ENCODE measurements around the gene CD247.

CD247 gene

GRCh38 chr1:167542109-167543032 is 24.0 kb upstream of the CD247 start:
- DNase-seq (ENCODE audit: low read depth), result no peak

- no peak for DNase-seq (ENCODE audit: low read depth)
Observed at GRCh38 chr1:167541610-167542009, 23.3 kb upstream of the CD247 start.

- no peak for DNase-seq (ENCODE audit: low read depth)
Observed at GRCh38 chr1:167541003-167541402, 22.7 kb upstream of the CD247 start.

- no peak for DNase-seq (ENCODE audit: low read depth)
Observed at GRCh38 chr1:167538657-167539056, 20.3 kb upstream of the CD247 start.

GRCh38 chr1:167533851-167534300 is 15.5 kb upstream of the CD247 start:
- DNase-seq (ENCODE audit: low read depth), result peak; percentile 50

GRCh38 chr1:167532964-167533824 is 14.9 kb upstream of the CD247 start:
- DNase-seq (ENCODE audit: low read depth), result no peak

GRCh38 chr1:167532375-167532774 is 14.0 kb upstream of the CD247 start:
- DNase-seq (ENCODE audit: low read depth), result no peak

GRCh38 chr1:167529829-167530474 is 11.6 kb upstream of the CD247 start:
- no peak for DNase-seq (ENCODE audit: low read depth)

- DNase-seq (ENCODE audit: low read depth), result no peak
Observed at GRCh38 chr1:167528057-167528728, 9.9 kb upstream of the CD247 start.

GRCh38 chr1:167526667-167527383 is 8.5 kb upstream of the CD247 start:
- no peak for DNase-seq (ENCODE audit: low read depth)

GRCh38 chr1:167524651-167525050 is 6.3 kb upstream of the CD247 start:
- no peak for DNase-seq (ENCODE audit: low read depth)

GRCh38 chr1:167522246-167522645 is 3.9 kb upstream of the CD247 start:
- no peak for DNase-seq (ENCODE audit: low read depth)

- no peak for DNase-seq (ENCODE audit: low read depth)
Observed at GRCh38 chr1:167520711-167521206, 2.4 kb upstream of the CD247 start.

- peak; percentile 79 for DNase-seq (ENCODE audit: low read depth)
Observed at GRCh38 chr1:167517535-167518330, 596 bp downstream of the CD247 start.

- no peak for DNase-seq (ENCODE audit: low read depth)
Observed at GRCh38 chr1:167516404-167517388, 1.6 kb downstream of the CD247 start.

- no peak for DNase-seq (ENCODE audit: low read depth)
Observed at GRCh38 chr1:167515893-167516321, 2.4 kb downstream of the CD247 start.

- no peak for DNase-seq (ENCODE audit: low read depth)
Observed at GRCh38 chr1:167515461-167515860, 2.9 kb downstream of the CD247 start.

GRCh38 chr1:167514288-167514687 is 4.0 kb downstream of the CD247 start:
- DNase-seq (ENCODE audit: low read depth), result no peak

Data from stimulated activated CD8-positive, alpha-beta memory T cell treated with anti-CD3 and anti-CD28 coated beads, Interleukin-12 subunit alpha, Interleukin-12 subunit beta, amount 100 ng/mL, for 1 hour (primary cell).